Kidney (tissue), 14 donors: ENCODE results near the gene ATXN7L1. TPM values are rescaled to one million over a fixed set of nuclear protein-coding genes. Genes with fewer than 3 reads are reported as not detected.

Experiments
- DNase-seq, 5 donors: peaks; one replicate each; pipeline ENCODE4 v3.0.0-alpha.2; 2013 to 2020
- FAIRE-seq: peaks from 2 replicates; lab custom pipeline; 2012; peaks lifted over from hg19 to GRCh38; lab: Jason Lieb, UNC
- H3K27ac ChIP-seq, 2 donors: one replicate each; pipeline ENCODE4 v1.7.0; 2013; ENCODE audit warnings: low read depth in 2 of 2, low read length in 2 of 2, inconsistent platforms in 1 of 2
- H3K27me3 ChIP-seq: one replicate; pipeline ENCODE4 v1.7.1; 2013; ENCODE audit warnings: low read length, inconsistent platforms; ENCODE audit not compliant: control insufficient read depth, insufficient read depth
- H3K36me3 ChIP-seq, 3 donors: one replicate each; pipeline versions ENCODE4 v1.7.0 to v1.7.1; 2013; ENCODE audit warnings: low read length in 3 of 3, control low read depth in 1 of 3, inconsistent platforms in 1 of 3; ENCODE audit not compliant: insufficient read depth in 3 of 3, control insufficient read depth in 2 of 3
- H3K4me1 ChIP-seq, 3 donors: one replicate each; pipeline versions ENCODE4 v1.7.0 to v1.7.1; 2013; ENCODE audit warnings: low read length in 3 of 3, inconsistent platforms in 1 of 3, low read depth in 1 of 3; ENCODE audit not compliant: control insufficient read depth in 2 of 3, insufficient read depth in 2 of 3
- H3K4me3 ChIP-seq, 3 donors: one replicate each; pipeline versions ENCODE4 v1.7.0 to v1.8.1; 2013; ENCODE audit warnings: low read length in 3 of 3, control low read depth in 1 of 3, inconsistent platforms in 1 of 3
- H3K9ac ChIP-seq, 3 donors: one replicate each; pipeline versions ENCODE4 v1.7.0 to v1.7.1; 2013; ENCODE audit warnings: low read length in 3 of 3, control low read depth in 1 of 3, inconsistent platforms in 1 of 3
- H3K9me3 ChIP-seq, 3 donors: one replicate each; pipeline versions ENCODE4 v1.7.0 to v1.7.1; 2013; ENCODE audit warnings: low read length in 3 of 3, control low read depth in 1 of 3, inconsistent platforms in 1 of 3; ENCODE audit not compliant: control insufficient read depth in 2 of 3, insufficient read depth in 1 of 3
- intact Hi-C: fragments of 100-400 bp; cut with DNase I; formaldehyde crosslinking; loops from one replicate; pipeline ENCODE4 v1.11.1; 2022
- polyA plus RNA-seq: library from polyadenylated mRNA; stranded (reverse); fragments of 350-450 nt; fragmentation: Illumina TruSeq; extraction: RNeasy Lipid Tissue Mini Kit (QIAGEN cat#74804); gene quantifications from one replicate; pipeline ENCODE4 v1.2.3, GENCODE V29; 2014; ENCODE audit warnings: low read depth, low replicate concordance; ENCODE audit not compliant: insufficient read depth
- total RNA-seq: library from RNA; stranded (reverse); fragmentation: NEBNext Ultra II Directional; extraction: Animal tissue kit (Norgen Biotek cat#: 25700); gene quantifications from one replicate; pipeline ENCODE4 v1.2.1, GENCODE V29; 2021
- TF ChIP-seq, protein P1 (sequence below): IDR thresholded peaks from 3 replicates; pipeline ENCODE4 v1.5.1; 2012; ENCODE audit warnings: mild to moderate bottlenecking, moderate library complexity, borderline replicate concordance; ENCODE audit not compliant: insufficient read depth; ENCODE audit errors: extremely low read depth
- donor health status: control.
- donor health status: control.
- donor health status: control.
- donor health status: control.
- donor health status: control.
- donor health status: DM: yes; HTN: yes; CAD: no.
- donor health status: Normal renal cell carcinoma (clear cell type).

Gene ATXN7L1
- total and polyA plus RNA-seq, 2 donors from 2014 or later: 12.5 to 18.5 TPM

DNA sequence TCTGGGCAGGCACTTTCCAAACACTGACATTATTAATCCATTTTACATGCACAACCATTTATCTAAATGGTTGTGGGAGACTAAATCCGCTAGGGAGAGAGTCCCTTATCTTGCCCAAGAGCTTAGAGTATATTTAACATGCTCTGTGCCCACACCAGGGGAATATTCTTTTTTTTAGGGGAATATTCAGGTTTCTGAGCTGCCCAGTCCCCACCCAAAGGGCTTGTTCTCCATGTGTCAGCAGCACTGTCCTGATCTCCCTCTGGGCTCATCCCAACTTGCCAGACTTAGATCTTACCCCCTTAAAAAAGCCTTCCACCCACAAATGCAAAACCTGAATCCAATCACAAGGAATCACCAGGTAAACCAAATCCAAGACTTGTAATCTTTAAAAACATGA is 132.1 kb downstream of the ATXN7L1 start:
- H3K4me3 ChIP-seq: no peak overlapping the region
- FAIRE-seq (no peak), DNase-seq (no peak)
- intact Hi-C loops: no loop called here
- H3K27ac ChIP-seq: no peak overlapping the region
- no peaks in the 10 kb centered on the region for H3K9me3 ChIP-seq
- no peaks in the 10 kb centered on the region for H3K4me1 ChIP-seq
- no peak overlapping the region for H3K9ac ChIP-seq
- TF ChIP-seq, protein P1, sequence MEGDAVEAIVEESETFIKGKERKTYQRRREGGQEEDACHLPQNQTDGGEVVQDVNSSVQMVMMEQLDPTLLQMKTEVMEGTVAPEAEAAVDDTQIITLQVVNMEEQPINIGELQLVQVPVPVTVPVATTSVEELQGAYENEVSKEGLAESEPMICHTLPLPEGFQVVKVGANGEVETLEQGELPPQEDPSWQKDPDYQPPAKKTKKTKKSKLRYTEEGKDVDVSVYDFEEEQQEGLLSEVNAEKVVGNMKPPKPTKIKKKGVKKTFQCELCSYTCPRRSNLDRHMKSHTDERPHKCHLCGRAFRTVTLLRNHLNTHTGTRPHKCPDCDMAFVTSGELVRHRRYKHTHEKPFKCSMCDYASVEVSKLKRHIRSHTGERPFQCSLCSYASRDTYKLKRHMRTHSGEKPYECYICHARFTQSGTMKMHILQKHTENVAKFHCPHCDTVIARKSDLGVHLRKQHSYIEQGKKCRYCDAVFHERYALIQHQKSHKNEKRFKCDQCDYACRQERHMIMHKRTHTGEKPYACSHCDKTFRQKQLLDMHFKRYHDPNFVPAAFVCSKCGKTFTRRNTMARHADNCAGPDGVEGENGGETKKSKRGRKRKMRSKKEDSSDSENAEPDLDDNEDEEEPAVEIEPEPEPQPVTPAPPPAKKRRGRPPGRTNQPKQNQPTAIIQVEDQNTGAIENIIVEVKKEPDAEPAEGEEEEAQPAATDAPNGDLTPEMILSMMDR: no peak
- no peaks in the 10 kb centered on the region for H3K27me3 ChIP-seq
- no peaks in the 10 kb centered on the region for H3K36me3 ChIP-seq

GRCh38 chr7:105743351-105744090 is 132.9 kb downstream of the ATXN7L1 start:
- Histone ChIP-seq H3K4me1 (no peaks in the 10 kb centered on the region), H3K27ac (no peak overlapping the region), H3K9ac (no peak overlapping the region), H3K27me3 (no peaks in the 10 kb centered on the region), H3K9me3 (no peaks in the 10 kb centered on the region), H3K36me3 (no peaks in the 10 kb centered on the region), H3K4me3 (no peak overlapping the region)
- intact Hi-C loops: no loop called here
- DNase-seq (peak in 2 of 5 donors; percentile 35 to 42), FAIRE-seq (no peak)
- TF ChIP-seq, protein P1: no peak

GRCh38 chr7:105742787-105743186 is 133.6 kb downstream of the ATXN7L1 start:
- Histone ChIP-seq H3K36me3 (no peaks in the 10 kb centered on the region), H3K27ac (no peak overlapping the region), H3K9me3 (no peaks in the 10 kb centered on the region), H3K27me3 (no peaks in the 10 kb centered on the region), H3K4me3 (no peak overlapping the region), H3K4me1 (no peaks in the 10 kb centered on the region), H3K9ac (no peak overlapping the region)
- TF ChIP-seq, protein P1: no peak
- DNase-seq (no peak), FAIRE-seq (no peak)
- intact Hi-C loops: no loop called here
